MM.1S (cell line): ENCODE measurements around the gene ZBTB7C.

Source experiments
- EZH2 ChIP-seq: fragments of 300-600 bp; sonication (generic); optimal IDR thresholded peaks from 2 replicates; pipeline ENCODE3; 2017; ENCODE audit warnings: low read depth, mild to moderate bottlenecking, antibody characterized with exemption, low read length, mixed read lengths
- EZH2phosphoT487 ChIP-seq: fragments of 300-600 bp; sonication (generic); IDR thresholded peaks from 2 replicates; pipeline ENCODE4 v1.6.1; 2018; ENCODE audit warnings: antibody characterized with exemption, low read length
- TF ChIP-seq, protein P1 (sequence below): fragments of 300-600 bp; sonication (generic); IDR thresholded peaks from 2 replicates; pipeline ENCODE4 v1.5.1; 2016; ENCODE audit warnings: antibody characterized with exemption, low read length, mixed read lengths

DNA sequence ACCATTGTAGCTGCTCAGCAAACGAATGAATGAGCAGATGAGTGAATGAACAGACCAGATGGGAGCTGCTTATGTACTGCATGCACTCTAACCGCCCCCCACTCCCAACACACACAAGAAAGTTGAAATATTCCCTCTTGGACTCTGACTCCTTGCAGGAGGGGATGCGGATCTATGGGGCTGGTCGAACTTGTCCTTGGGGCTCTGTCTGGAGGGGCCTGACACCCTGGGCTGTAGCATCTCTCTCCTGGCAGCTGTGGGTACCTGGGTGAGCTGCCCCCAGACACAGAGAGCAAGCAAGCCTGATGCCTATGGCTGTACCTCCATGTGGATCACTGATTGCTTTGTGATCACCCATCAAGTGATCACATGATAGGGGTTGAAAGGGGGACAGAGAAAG, 286.4 kb downstream of the ZBTB7C start:
- TF ChIP-seq, protein P1, sequence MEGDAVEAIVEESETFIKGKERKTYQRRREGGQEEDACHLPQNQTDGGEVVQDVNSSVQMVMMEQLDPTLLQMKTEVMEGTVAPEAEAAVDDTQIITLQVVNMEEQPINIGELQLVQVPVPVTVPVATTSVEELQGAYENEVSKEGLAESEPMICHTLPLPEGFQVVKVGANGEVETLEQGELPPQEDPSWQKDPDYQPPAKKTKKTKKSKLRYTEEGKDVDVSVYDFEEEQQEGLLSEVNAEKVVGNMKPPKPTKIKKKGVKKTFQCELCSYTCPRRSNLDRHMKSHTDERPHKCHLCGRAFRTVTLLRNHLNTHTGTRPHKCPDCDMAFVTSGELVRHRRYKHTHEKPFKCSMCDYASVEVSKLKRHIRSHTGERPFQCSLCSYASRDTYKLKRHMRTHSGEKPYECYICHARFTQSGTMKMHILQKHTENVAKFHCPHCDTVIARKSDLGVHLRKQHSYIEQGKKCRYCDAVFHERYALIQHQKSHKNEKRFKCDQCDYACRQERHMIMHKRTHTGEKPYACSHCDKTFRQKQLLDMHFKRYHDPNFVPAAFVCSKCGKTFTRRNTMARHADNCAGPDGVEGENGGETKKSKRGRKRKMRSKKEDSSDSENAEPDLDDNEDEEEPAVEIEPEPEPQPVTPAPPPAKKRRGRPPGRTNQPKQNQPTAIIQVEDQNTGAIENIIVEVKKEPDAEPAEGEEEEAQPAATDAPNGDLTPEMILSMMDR: no peak
- TF ChIP-seq EZH2: no peak
- no peak for TF ChIP-seq EZH2phosphoT487
